ENCODE results near the gene PDPN. TPM values are rescaled to one million over a fixed set of nuclear protein-coding genes. Genes with fewer than 3 reads are reported as not detected.

PDPN gene
- polyA plus RNA-seq, 1 of the 3 experiments (the other 2 are of a cell fraction) = not detected

GRCh38 chr1:13607002-13607401 is 23.4 kb downstream of the PDPN start:
- Histone ChIP-seq H3K4me3 (ENCODE audit: low read depth in 2 of 2, low read length in 1 of 2) (no peak overlapping the region), H3K9me2 (no peaks in the 10 kb centered on the region), H3K27ac (ENCODE audit: low read depth in 2 of 2, low read length in 1 of 2) (no peak overlapping the region), H3K9ac (no peak overlapping the region), H3K4me1 (ENCODE audit: control insufficient read depth in 1 of 2, insufficient read depth in 2 of 2, low read depth in 1 of 2, low read length in 1 of 2) (no peaks in the 10 kb centered on the region), H3K4me2 (no peak overlapping the region), H3K27me3 (ENCODE audit: insufficient read depth) (no peaks in the 10 kb centered on the region), H2AFZ (ENCODE audit: low read depth) (no peak overlapping the region), H4K20me1 (ENCODE audit: insufficient read depth) (no peaks in the 10 kb centered on the region), H3K79me2 (ENCODE audit: insufficient read depth) (no peaks in the 10 kb centered on the region), H3K9me3 (no peaks in the 10 kb centered on the region), H3F3A (replicated peaks; ENCODE audit: insufficient read depth) (no peaks in the 10 kb centered on the region), H3K36me3 (replicated peaks in 1 of 2; ENCODE audit: control insufficient read depth in 1 of 2, insufficient read depth in 2 of 2, low read length in 1 of 2) (no peaks in the 10 kb centered on the region)
- CTCF ChIA-PET = no interaction called here
- 40% methylated on average over 8 of the region's 8 CpGs for WGBS (ENCODE audit: low lambda C conversion rate)
- TF ChIP-seq MXI1 (IDR thresholded peaks at IDR 0.05; ENCODE audit: low read depth, low read length) (no peak), EZH2phosphoT487 (IDR thresholded peaks at IDR 0.05; ENCODE audit: borderline replicate concordance, low read depth) (no peak), EP300 (IDR thresholded peaks at IDR 0.05; ENCODE audit: borderline replicate concordance in 1 of 2, low read depth in 1 of 2, low read length in 1 of 2) (no peak), ELF1 (IDR thresholded peaks at IDR 0.05) (no peak), PBX3 (IDR thresholded peaks at IDR 0.05) (no peak), TAF1 (IDR thresholded peaks at IDR 0.05; ENCODE audit: borderline replicate concordance, low read depth, low read length) (no peak), GABPA (IDR thresholded peaks at IDR 0.05; ENCODE audit: low read depth) (no peak), POLR2AphosphoS5 (IDR thresholded peaks at IDR 0.05; ENCODE audit: low read depth, low read length) (no peak), SIN3A (IDR thresholded peaks at IDR 0.05; ENCODE audit: borderline replicate concordance, low read depth, low read length) (no peak), ZBTB33 (IDR thresholded peaks at IDR 0.05; ENCODE audit: borderline replicate concordance, low read depth) (no peak)
- no peak for DNase-seq
- POLR2A ChIA-PET = no interaction called here

GRCh38 chr1:13616234-13616633 is 32.6 kb downstream of the PDPN start:
- CTCF ChIA-PET = no interaction called here
- no peak overlapping the region for H3K9ac ChIP-seq
- DNase-seq = no peak
- H3K27me3 ChIP-seq (ENCODE audit: insufficient read depth) = no peaks in the 10 kb centered on the region; the same call in 1 of the 2 replicates
- no peaks in the 10 kb centered on the region for H3K79me2 ChIP-seq (ENCODE audit: insufficient read depth)
- no peak overlapping the region for H3K4me2 ChIP-seq
- no peaks in the 10 kb centered on the region for H4K20me1 ChIP-seq (ENCODE audit: insufficient read depth)
- H3K4me1 ChIP-seq (ENCODE audit: control insufficient read depth in 1 of 2, insufficient read depth in 2 of 2, low read depth in 1 of 2, low read length in 1 of 2) = no peaks in the 10 kb centered on the region
- H3K36me3 ChIP-seq (replicated peaks in 1 of 2; ENCODE audit: control insufficient read depth in 1 of 2, insufficient read depth in 2 of 2, low read length in 1 of 2) = no peaks in the 10 kb centered on the region
- TF ChIP-seq EP300 (IDR thresholded peaks at IDR 0.05; ENCODE audit: borderline replicate concordance in 1 of 2, low read depth in 1 of 2, low read length in 1 of 2) = no peak
- TF ChIP-seq EZH2phosphoT487 (IDR thresholded peaks at IDR 0.05; ENCODE audit: borderline replicate concordance, low read depth) = no peak
- TF ChIP-seq RCOR1 (IDR thresholded peaks at IDR 0.05; ENCODE audit: low read length) = no peak
- TF ChIP-seq MEF2A (IDR thresholded peaks at IDR 0.05; ENCODE audit: borderline replicate concordance, low read depth) = no peak
- no peak for TF ChIP-seq RFX5 (IDR thresholded peaks at IDR 0.05; ENCODE audit: low read length)
- H3F3A ChIP-seq (replicated peaks; ENCODE audit: insufficient read depth) = no peaks in the 10 kb centered on the region
- POLR2A ChIA-PET = no interaction called here
- 9% methylated on average over 5 of the region's 5 CpGs for WGBS (ENCODE audit: low lambda C conversion rate)
- H3K9me3 ChIP-seq = no peaks in the 10 kb centered on the region
- H3K9me2 ChIP-seq = no peaks in the 10 kb centered on the region
- H3K4me3 ChIP-seq (ENCODE audit: low read depth in 2 of 2, low read length in 1 of 2) = no peak overlapping the region
- no peak overlapping the region for H2AFZ ChIP-seq (ENCODE audit: low read depth)
- no peak overlapping the region for H3K27ac ChIP-seq (ENCODE audit: low read depth in 2 of 2, low read length in 1 of 2)
